COR-L47 (cell line): ENCODE data around the gene RRP1.

Experiments used
- DNase-seq: peaks from one replicate; lab custom pipeline; 2025; lab: John Stamatoyannopoulos, UW

The RRP1 gene

DNA sequence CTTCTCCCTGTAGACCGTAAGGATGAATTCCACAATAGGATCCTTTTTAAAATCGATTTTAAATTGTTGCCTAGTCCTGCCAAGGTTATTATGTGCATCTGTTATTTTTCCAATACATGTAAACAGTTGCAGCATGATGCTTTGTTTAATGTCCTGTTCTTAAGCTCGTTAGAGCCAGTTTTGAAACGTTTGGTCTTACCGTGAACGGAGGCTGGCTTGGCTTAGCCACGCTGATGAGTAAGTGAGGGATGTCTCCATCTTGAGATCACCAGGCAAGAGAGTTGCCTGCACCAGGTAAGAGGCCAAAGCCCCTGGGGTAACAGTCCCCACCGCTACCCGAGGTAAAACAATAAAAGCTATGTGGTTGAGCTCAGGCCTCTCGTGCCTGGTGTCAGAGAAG, 30.6 kb upstream of the RRP1 start:
- no peak for DNase-seq

GRCh38 chr21:43759651-43760050, 29.7 kb upstream of the RRP1 start:
- no peak for DNase-seq

DNA sequence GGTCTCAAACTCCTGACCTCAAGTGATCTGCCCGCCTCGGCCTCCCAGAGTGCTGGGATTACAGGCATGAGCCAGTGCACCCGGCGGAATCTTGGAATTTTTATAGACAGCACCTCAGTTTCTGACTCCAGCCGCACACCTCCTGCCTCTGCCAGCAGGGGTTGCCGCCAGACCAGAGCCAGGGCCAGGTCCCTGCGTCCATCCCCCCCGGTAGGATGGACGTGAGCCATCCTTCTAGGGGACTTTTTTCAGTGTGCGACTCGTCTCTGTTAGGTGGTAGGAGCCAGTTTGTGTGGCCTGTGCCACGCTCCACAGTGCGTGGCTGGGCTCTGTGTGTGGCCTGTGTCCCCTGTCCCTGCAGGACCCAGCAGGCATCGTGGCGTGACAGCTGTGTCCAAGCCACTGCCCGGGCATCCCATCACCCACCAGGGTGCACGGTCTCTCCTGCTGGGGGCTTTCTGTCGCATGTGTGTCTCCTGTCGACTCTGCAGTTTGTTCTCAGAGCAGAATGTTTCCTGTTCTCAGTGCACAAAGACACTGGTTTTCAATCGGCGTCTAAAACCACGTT, 28.9 kb upstream of the RRP1 start:
- DNase-seq, result no peak

DNA sequence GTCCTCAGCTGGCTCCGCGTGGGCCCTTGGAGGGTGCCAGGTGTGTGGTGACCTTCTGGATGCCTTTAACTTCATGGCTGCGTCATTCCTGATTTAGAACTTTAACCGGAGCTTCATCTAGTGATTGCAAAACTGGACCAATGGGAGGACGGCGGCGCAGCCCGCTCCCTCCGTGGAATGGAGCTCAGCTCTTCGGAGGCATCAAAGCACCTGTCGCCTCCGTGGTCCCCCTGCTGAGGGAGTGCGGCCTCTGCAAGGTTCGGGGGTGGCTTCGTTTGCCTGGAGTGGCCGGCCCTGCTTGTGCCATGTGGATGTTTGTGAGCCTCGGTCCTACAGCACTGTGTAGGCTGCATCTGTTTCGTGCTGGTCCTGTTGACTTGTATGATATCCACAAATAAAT, 27.5 kb upstream of the RRP1 start:
- DNase-seq, result no peak

DNA sequence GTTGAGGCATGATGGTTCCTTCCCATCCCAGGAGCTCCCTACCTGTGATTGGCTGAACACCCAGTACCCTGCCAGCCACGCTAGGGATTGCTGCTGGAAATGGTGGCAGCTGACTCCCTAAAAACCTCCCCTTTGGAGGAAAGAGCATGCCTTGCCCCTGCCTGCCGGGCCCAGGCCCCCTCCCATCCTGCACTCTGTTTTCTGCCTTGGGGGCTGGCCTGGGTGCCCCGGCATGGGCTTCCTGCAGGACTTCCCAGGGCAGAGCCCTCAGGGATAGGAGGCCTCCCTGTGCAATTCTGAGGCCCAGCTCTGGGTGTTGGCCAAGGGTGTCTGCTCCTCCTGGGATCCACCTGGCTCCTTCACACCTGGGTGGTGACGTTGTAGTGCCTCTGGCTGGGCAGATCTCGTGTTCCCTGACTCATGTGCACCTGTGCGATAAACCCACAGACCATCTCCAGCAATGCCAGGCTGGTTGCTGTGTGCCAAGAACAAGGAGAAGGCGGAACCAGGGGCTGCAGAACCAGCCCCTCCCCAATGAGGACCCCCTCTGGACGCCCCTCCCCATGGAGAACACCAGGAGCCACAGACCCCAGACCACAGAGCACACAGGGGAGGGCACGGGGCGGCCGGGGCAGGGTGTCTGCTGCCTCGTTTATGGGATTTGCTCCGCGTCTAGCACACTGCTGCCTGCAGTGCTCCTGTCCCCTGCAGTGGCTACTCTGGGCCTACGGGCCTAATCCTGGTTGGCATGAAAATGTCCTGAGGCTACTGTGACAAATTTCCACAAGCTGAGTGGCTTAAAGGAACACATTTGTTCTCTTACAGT, 26.9 kb upstream of the RRP1 start:
- DNase-seq, result no peak

- no peak for DNase-seq
Observed at GRCh38 chr21:43763901-43764523, 25.4 kb upstream of the RRP1 start.

DNA sequence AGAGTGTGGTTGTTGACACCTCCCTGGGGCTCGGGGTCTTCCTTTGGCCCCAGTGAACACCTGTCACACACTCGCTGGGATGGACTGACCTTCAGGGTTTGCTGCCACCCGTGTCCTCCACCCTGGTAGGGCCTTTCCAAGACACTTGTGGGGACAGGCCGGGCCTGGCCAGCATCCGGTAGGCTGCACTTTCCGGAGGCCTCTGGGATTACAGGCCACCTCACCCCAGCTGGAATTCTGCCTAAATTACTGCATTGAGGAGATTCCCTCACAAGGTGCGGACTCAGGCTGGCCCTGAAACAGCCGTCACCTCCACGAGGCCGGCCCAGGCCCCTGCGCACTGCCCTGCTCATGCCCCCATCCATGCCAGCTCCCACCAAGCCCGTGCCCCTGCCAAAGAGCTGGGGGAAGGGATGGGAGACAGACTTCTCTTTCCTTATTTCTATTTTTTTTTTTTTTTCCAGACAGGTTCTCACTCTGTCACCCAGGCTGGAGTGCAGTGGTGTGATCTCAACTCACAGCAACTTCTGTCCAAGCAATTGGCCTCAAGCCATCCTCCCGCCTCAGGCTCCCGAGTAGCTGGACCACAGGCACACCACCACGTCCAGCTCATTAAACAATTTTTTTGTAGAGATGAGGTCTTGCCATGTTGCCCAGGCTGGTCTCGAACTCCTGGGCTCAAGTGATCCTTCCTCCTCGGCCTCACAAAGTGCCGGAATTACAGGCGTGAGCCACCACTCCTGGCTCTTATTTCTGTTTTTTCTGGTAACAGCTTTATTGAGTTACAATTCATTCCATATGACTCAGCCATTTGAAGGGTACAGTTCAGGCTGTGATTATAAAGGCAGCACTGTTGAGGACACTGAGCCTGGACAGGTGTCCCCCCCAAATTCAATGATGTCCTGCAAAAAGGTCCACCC, 24.5 kb upstream of the RRP1 start:
- no peak for DNase-seq

DNA sequence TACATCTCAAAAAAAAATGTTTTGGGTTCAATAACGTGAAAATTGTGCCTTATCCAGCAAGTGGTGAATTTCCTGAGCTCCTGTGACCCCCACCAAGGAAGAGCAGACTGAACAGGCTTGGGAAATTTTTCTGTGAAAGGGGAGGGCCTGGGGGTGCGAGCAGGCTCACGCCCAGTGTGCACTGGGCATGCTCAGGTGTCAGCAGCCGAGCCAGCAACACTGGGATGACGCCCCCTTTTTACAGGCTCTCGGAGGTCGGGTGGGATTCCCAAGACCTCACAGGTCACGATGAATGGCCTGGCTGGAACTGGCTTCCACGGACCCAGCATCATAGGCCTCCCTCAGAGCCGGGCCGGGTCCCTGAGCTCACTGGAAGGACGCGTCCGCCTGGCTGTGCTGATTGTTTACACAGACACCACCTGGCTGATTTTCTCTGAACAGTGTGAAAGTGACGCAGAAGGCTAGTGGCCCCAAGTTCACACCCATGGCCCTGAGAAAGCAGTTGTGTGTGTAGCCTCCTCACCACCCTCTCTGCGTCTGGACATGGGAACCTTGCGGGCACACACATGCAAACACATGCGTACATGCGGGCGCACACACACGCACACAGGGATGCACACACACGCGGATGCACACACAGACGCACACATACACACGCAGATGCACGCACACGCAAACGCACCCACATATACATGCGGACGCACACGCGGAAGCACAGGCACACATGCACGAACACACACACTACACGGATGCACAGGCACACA, 22.5 kb upstream of the RRP1 start:
- DNase-seq, result no peak

- no peak for DNase-seq
Observed at GRCh38 chr21:43767498-43767983, 21.8 kb upstream of the RRP1 start.

GRCh38 chr21:43767984-43768867, 21.2 kb upstream of the RRP1 start:
- DNase-seq, result no peak

DNA sequence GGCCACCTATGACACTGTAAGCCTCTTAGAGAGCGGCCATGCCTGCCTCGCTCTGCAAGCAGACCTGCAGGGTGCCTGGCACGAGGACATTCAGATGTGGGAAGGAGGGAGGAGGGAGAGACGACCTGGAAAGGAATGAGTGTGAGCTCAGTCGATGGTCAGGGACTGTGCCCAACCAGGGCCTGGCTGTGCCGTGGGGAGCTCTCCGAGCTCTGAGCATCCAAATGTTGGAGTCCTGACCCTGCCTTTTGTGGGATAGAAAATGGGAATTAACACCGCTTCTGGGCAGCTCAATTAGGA, 20.6 kb upstream of the RRP1 start:
- DNase-seq, result no peak

DNA sequence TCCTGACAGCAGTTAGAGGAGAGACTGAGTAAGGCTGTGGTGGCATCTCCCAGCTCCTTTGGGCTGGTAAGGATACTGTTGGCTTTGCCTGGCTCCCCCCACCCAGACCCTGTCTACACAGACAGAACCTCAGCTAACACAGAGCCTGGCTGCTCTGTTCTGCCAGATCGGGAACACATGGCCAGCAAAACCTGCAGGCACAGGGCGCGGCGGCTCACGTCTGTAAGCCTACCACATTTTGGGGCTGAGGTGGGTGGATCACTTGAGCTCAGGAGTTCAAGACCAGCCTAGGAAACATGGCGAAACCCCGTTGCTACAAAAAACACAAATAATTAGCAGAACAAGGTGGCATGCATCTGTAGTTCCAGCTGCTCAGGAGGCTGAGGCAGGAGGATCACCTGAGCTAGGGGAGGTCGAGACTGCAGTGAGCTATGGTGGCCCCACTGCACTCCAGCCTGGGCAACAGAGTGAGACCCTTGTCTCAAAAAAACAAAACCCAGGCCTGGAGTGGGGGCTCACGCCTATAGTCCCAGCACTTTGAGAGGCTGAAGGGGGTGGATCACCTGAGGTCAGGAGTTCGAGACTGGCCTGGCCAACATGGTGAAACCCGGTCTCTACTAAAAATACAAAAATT, 19.9 kb upstream of the RRP1 start:
- no peak for DNase-seq

- no peak for DNase-seq
Observed at GRCh38 chr21:43770066-43770655, 19.2 kb upstream of the RRP1 start.

GRCh38 chr21:43771199-43771675, 18.1 kb upstream of the RRP1 start:
- DNase-seq, result no peak

GRCh38 chr21:43771698-43772424, 17.5 kb upstream of the RRP1 start:
- DNase-seq, result no peak

GRCh38 chr21:43772425-43772821, 17.0 kb upstream of the RRP1 start:
- no peak for DNase-seq

DNA sequence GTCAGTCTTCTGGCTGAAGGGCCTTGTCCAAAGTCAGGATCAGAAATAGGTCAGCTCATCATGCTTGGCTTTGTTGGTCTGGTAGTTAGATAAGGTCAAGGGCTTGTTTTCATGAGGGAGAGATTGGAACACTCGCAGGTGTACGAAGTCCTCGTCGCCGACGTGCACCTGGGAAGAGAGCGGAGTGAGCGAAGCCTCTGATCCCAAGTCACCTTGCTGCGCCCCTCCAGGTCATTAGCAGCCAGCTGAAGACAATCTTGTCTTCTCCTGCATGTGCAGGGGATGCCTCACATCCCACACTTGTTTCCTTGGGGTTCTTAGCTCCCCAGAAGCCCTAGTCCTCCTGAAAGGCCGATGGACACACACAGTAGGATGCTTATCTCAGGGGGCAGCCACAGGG, 15.2 kb upstream of the RRP1 start:
- no peak for DNase-seq

DNA sequence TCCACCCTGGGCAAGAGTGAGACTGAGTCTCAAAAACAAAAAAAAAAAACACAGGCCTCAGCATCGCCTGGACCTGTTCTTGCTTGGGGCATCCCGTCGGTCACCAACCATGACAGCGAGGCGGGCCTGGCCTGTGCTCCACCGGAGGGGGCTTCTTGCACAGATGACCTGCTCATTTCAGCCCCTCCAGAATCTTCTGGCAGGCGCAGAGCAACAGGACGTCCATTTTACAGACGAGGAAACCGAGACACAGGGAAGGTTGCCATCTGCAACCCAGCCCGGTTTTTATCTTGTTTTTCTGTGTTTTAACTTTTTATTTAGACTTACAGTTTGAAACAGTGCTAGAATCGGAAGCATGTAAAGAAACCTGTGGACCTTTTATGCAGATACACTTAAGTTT, 14.2 kb upstream of the RRP1 start:
- no peak for DNase-seq
